ENCODE results near the gene ENAM. TPM values are rescaled to one million over a fixed set of nuclear protein-coding genes. Genes with fewer than 3 reads are reported as not detected.
"Not testable (repeated sequence)": the region's sequence is repeated elsewhere in the genome, so short reads cannot be mapped to it uniquely, and the experiment has no call there.

ENAM gene
- total RNA-seq, 1 experiment from 2014 or later: not detected

DNA sequence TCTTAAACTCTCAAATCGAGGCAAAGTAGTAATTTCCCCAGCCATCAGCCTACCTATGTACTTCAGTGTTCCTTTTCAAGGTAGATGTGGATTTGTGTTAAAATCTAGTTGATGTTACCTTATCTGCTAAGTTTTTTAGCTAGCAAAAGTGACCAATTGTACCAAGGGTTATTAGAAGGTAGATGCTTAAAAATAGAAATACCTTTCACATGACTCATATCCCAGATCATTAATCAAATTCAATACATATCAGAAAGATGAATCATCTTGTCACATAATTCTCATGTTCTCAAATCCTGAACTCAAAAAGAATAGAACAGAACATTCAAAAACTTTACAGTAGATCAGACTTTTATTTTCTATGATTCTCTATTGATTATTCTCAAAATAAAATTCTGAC lies 3.5 kb downstream of the ENAM start:
- no TSS peak for BruUV-seq (replicated peaks)
- H3K4me3 Mint-ChIP-seq (ENCODE audit: unreplicated experiment): no peak overlapping the region

GRCh38 chr4:70634482-70634881 lies 5.9 kb downstream of the ENAM start:
- intact Hi-C loops (cut with micrococcal nuclease): no loop called here
- ChIA-PET CTCF (interaction anchor here (0.5 to 0.7 kb wide), 3 partner anchors 10 to 463 kb away, joined by 3 to 5 read pairs (median 3); no protein-coding TSS in a partner anchor), POLR2A (no interaction called here)
- Mint-ChIP-seq H3K27me3 (ENCODE audit: insufficient read depth, unreplicated experiment) (no peaks in the 10 kb centered on the region), H3K4me3 (ENCODE audit: unreplicated experiment) (no peak overlapping the region), H3K36me3 (ENCODE audit: insufficient read depth, unreplicated experiment) (no peaks in the 10 kb centered on the region), H3K9me3 (ENCODE audit: unreplicated experiment) (no peaks in the 10 kb centered on the region), H3K27ac (ENCODE audit: low read depth, unreplicated experiment) (no peak overlapping the region), H3K4me1 (ENCODE audit: insufficient read depth, unreplicated experiment) (no peaks in the 10 kb centered on the region)
- no peak for TF ChIP-seq CTCF (IDR thresholded peaks at IDR 0.05; ENCODE audit: unreplicated experiment)
- no TSS peak for BruUV-seq (replicated peaks)
- peak; percentile 50 for DNase-seq (ENCODE audit: unreplicated experiment)

More for the DNA sequence above, 3.5 kb downstream of the ENAM start:
- Mint-ChIP-seq H3K36me3 (ENCODE audit: insufficient read depth, unreplicated experiment) (no peaks in the 10 kb centered on the region), H3K4me1 (ENCODE audit: insufficient read depth, unreplicated experiment) (no peaks in the 10 kb centered on the region), H3K9me3 (ENCODE audit: unreplicated experiment) (no peaks in the 10 kb centered on the region), H3K27ac (ENCODE audit: low read depth, unreplicated experiment) (no peak overlapping the region), H3K27me3 (ENCODE audit: insufficient read depth, unreplicated experiment) (no peaks in the 10 kb centered on the region)
- DNase-seq (ENCODE audit: unreplicated experiment): peak; percentile 40
- intact Hi-C loops (cut with micrococcal nuclease): no loop called here
- ChIA-PET POLR2A (no interaction called here), CTCF (interaction anchor here (0.6 to 1.7 kb wide), 2 partner anchors 20 to 252 kb away, joined by 3 to 4 read pairs; no protein-coding TSS in a partner anchor)
- TF ChIP-seq CTCF (IDR thresholded peaks at IDR 0.05; ENCODE audit: unreplicated experiment): no peak

DNA sequence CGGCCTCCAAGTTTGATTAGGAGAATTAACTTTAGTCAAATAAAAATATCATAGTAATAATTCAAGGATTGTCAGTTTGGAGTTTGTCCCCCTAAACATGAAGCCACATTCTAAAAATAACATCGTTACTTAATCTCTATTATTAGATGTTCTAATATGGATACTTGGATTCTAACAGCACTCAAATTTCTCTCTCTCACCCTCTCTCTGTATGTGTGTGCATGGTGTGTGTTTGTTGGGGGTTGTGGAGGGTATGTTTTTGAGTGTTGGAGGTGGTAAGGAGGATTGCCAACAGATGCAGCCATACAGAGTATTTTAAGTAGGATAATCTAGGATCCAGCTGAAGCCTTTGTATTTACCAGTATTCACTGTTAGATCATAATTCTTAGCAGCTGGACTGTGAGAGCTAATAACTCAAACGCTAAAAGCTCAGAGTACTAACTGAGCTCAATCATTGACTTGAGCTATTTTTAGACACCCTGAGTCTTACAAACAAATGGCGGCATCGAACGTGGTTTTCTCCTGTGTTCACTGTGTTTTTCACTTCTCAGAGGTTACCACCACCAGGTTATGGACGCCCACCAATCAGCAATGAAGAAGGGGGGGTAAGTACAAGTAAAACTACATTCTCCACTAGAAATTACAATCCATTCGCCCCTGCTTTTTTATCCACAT lies 8.8 kb downstream of the ENAM start:
- ChIA-PET POLR2A (interaction anchor here (0.6 to 1.5 kb wide), 3 partner anchors 21 to 47 kb away, joined by 3 to 4 read pairs (median 3); partner anchors contain the start of gene JCHAIN), CTCF (interaction anchor here (0.6 to 1.7 kb wide), 2 partner anchors 15 to 122 kb away, joined by 3 to 5 read pairs; no protein-coding TSS in a partner anchor)
- Mint-ChIP-seq H3K36me3 (ENCODE audit: insufficient read depth, unreplicated experiment) (no peaks in the 10 kb centered on the region), H3K9me3 (ENCODE audit: unreplicated experiment) (no peaks in the 10 kb centered on the region), H3K27me3 (ENCODE audit: insufficient read depth, unreplicated experiment) (no peaks in the 10 kb centered on the region), H3K4me1 (ENCODE audit: insufficient read depth, unreplicated experiment) (no peaks in the 10 kb centered on the region), H3K4me3 (ENCODE audit: unreplicated experiment) (no peak overlapping the region), H3K27ac (ENCODE audit: low read depth, unreplicated experiment) (no peak overlapping the region)
- no TSS peak for BruUV-seq (replicated peaks)
- intact Hi-C loops (cut with micrococcal nuclease): no loop called here
- no peak for DNase-seq (ENCODE audit: unreplicated experiment)
- no peak for TF ChIP-seq CTCF (IDR thresholded peaks at IDR 0.05; ENCODE audit: unreplicated experiment)

DNA sequence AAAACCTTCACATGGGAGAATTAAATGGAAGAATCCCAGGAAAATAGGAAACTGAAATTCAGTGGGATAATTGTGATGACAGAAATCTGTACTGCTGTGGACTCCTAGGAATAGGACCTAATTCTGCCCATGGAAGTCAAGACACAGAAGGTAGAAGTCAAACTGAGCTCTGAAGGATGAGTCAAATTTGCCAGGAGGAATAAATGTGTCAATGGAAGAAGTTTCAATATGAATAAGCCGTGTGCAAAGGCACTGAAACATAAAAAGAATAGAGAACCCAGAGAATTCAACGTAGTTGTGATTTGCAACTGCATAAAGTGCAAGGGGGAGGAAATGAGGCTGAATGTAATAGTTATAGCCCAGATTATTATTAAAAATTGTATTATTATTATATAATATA lies 11.6 kb downstream of the ENAM start:
- POLR2A ChIA-PET: no interaction called here
- no peak for DNase-seq (ENCODE audit: unreplicated experiment)
- no peaks in the 10 kb centered on the region for H3K36me3 Mint-ChIP-seq (ENCODE audit: insufficient read depth, unreplicated experiment)
- H3K4me3 Mint-ChIP-seq (ENCODE audit: unreplicated experiment): no peak overlapping the region
- CTCF ChIA-PET: interaction anchor here (0.7 kb wide), 1 partner anchor 1478 kb away, joined by 3 read pairs; no protein-coding TSS in a partner anchor
- H3K4me1 Mint-ChIP-seq (ENCODE audit: insufficient read depth, unreplicated experiment): no peaks in the 10 kb centered on the region
- intact Hi-C loops (cut with micrococcal nuclease): no loop called here
- H3K9me3 Mint-ChIP-seq (ENCODE audit: unreplicated experiment): no peaks in the 10 kb centered on the region
- H3K27ac Mint-ChIP-seq (ENCODE audit: low read depth, unreplicated experiment): no peak overlapping the region
- H3K27me3 Mint-ChIP-seq (ENCODE audit: insufficient read depth, unreplicated experiment): no peaks in the 10 kb centered on the region
- no peak for TF ChIP-seq CTCF (IDR thresholded peaks at IDR 0.05; ENCODE audit: unreplicated experiment)
- no TSS peak for BruUV-seq (replicated peaks)

DNA sequence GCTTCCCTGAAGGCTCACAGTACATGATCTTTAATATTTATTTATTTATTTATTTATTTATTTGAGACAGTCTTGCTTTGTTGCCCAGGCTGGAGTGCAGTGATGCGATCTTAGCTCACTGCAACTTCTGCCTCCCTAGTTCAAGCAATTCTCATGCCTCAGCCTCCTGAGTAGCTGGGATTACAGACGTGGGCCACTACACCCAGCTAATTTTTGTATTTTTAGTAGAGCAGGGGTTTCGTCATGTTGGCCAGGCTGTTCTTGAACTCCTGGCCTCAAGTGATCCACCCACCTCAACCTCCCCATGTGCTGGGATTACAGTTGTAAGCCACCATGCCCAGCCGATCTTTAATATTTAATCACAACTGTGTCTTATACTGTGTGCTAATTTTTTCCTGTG lies 22.2 kb downstream of the ENAM start:
- H3K36me3 Mint-ChIP-seq (ENCODE audit: insufficient read depth, unreplicated experiment); H3K9me3 Mint-ChIP-seq (ENCODE audit: unreplicated experiment); H3K4me1 Mint-ChIP-seq (ENCODE audit: insufficient read depth, unreplicated experiment); BruUV-seq (replicated peaks); POLR2A ChIA-PET; H3K4me3 Mint-ChIP-seq (ENCODE audit: unreplicated experiment); H3K27ac Mint-ChIP-seq (ENCODE audit: low read depth, unreplicated experiment); DNase-seq (ENCODE audit: unreplicated experiment): not testable (repeated sequence)
- CTCF ChIA-PET: interaction anchor here (0.9 to 2.3 kb wide), 14 partner anchors 8 to 1068 kb away, joined by 3 to 21 read pairs (median 6); no protein-coding TSS in a partner anchor
- intact Hi-C loops (cut with micrococcal nuclease): loop anchor here (5.0 to 10.0 kb wide), 3 partner anchors 37 to 534 kb away; partner anchors contain the start of gene UTP3
- H3K27me3 Mint-ChIP-seq (ENCODE audit: insufficient read depth, unreplicated experiment): peaks cover 11% of the 10 kb centered on the region

Measured in MCF 10A (cell line).